Esophagus squamous epithelium (tissue), 4 donors: ENCODE measurements around the gene GDF3.

Source experiments
- POLR2A ChIP-seq, 4 donors: fragments of 450-650 bp; IDR thresholded peaks; one replicate each; pipeline ENCODE4 v1.6.1; 2017; ENCODE audit warnings: antibody characterized with exemption in 4 of 4, mild to moderate bottlenecking in 4 of 4, moderate library complexity in 3 of 4
- TF ChIP-seq, protein P1 (sequence below), 6 experiments: fragments of 450-650 bp in 4 of 6; fragments of 200-600 bp in 2 of 6; sonication (generic) in 2 of 6; IDR thresholded peaks; one replicate each; pipeline ENCODE4 v1.5.1; 2016 to 2019; ENCODE audit warnings: antibody characterized with exemption in 6 of 6, mild to moderate bottlenecking in 4 of 6, moderate library complexity in 4 of 6

DNA sequence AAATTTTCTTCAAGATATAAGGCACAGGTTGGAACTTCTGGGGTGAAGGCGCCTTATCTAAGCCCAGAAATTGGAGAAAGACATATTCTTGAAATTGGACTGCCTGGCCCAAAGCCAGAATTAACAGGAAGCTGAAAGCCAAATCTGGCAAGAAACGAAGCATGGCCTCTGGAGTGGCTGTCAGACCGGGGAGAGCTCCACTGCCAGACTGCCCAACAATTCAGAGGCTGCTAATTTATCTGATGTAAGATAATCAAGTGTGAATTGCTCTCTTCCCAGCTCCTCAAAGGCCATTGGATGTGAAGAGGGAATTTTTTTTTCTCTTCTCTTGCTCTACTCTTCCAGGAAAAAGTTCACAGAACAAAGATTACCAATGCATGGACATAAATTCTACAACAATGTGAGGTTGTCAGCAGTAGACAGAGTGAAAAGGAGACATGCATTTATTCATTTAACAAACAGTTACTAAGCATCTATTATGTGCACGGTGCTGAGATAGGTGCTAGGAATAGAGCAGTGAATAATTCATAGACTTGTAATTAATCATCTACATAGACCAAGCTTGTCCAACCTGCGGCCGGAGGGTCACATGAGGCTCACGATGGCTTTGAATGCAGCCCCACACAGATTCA is at the start of gene GDF3:
- no peak for TF ChIP-seq POLR2A (IDR thresholded peaks at IDR 0.05)
- TF ChIP-seq, protein P1, sequence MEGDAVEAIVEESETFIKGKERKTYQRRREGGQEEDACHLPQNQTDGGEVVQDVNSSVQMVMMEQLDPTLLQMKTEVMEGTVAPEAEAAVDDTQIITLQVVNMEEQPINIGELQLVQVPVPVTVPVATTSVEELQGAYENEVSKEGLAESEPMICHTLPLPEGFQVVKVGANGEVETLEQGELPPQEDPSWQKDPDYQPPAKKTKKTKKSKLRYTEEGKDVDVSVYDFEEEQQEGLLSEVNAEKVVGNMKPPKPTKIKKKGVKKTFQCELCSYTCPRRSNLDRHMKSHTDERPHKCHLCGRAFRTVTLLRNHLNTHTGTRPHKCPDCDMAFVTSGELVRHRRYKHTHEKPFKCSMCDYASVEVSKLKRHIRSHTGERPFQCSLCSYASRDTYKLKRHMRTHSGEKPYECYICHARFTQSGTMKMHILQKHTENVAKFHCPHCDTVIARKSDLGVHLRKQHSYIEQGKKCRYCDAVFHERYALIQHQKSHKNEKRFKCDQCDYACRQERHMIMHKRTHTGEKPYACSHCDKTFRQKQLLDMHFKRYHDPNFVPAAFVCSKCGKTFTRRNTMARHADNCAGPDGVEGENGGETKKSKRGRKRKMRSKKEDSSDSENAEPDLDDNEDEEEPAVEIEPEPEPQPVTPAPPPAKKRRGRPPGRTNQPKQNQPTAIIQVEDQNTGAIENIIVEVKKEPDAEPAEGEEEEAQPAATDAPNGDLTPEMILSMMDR (IDR thresholded peaks at IDR 0.05) = no peak
